Esophagus squamous epithelium (tissue), 4 donors: ENCODE measurements around the gene PLD5.

Source experiments
- POLR2A ChIP-seq, 4 donors: fragments of 450-650 bp; IDR thresholded peaks; one replicate each; pipeline ENCODE4 v1.6.1; 2017; ENCODE audit warnings: antibody characterized with exemption in 4 of 4, mild to moderate bottlenecking in 4 of 4, moderate library complexity in 3 of 4
- TF ChIP-seq, protein P1 (sequence below), 6 experiments: fragments of 450-650 bp in 4 of 6; fragments of 200-600 bp in 2 of 6; sonication (generic) in 2 of 6; IDR thresholded peaks; one replicate each; pipeline ENCODE4 v1.5.1; 2016 to 2019; ENCODE audit warnings: antibody characterized with exemption in 6 of 6, mild to moderate bottlenecking in 4 of 6, moderate library complexity in 4 of 6

DNA sequence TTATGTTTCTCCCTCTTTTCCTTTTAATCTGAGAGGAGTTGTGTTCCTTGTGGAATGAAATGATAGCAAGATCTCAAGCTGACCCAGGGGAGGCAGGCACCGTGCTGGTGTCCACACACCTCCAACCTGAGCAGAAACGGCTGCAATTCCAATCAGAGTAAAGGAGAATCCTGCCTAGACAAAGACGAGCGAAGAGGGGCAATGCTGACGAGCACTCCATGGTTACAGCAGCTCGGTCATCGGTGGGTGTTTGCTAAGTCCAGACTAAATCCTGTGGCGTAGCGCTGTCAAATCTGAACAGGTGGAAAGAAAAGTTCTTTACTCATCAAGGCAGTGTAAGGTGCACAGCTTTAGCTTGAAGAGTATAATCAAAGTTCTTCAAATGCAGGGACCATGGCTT lies 74.8 kb downstream of the PLD5 start:
- TF ChIP-seq, protein P1, sequence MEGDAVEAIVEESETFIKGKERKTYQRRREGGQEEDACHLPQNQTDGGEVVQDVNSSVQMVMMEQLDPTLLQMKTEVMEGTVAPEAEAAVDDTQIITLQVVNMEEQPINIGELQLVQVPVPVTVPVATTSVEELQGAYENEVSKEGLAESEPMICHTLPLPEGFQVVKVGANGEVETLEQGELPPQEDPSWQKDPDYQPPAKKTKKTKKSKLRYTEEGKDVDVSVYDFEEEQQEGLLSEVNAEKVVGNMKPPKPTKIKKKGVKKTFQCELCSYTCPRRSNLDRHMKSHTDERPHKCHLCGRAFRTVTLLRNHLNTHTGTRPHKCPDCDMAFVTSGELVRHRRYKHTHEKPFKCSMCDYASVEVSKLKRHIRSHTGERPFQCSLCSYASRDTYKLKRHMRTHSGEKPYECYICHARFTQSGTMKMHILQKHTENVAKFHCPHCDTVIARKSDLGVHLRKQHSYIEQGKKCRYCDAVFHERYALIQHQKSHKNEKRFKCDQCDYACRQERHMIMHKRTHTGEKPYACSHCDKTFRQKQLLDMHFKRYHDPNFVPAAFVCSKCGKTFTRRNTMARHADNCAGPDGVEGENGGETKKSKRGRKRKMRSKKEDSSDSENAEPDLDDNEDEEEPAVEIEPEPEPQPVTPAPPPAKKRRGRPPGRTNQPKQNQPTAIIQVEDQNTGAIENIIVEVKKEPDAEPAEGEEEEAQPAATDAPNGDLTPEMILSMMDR (IDR thresholded peaks at IDR 0.05) = no peak
- no peak for TF ChIP-seq POLR2A (IDR thresholded peaks at IDR 0.05)
